ENCODE results near the gene TRDN.

DNA sequence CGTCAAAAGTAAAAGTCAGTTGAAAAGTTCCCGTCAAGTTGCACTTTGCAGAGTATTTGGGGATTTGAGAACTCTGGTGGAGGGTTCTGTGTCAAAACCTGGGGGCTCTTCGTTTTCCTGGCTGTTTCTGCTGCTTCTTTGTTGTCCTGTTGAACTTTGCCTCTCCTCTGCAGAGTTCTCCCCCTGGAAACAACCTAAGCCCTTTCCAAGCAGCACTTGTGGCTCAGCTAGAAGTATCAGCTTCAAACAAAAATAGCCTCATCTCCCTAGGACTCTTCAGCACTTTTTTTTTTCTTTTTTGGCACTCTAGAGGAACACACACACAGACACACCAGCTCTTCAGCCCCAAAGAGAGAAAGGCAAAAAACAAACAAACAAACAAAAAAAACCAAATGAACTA is at the start of gene TRDN:
- no peak for TF ChIP-seq EZH2 (IDR thresholded peaks at IDR 0.05; ENCODE audit: borderline replicate concordance)
- TF ChIP-seq, protein P1, sequence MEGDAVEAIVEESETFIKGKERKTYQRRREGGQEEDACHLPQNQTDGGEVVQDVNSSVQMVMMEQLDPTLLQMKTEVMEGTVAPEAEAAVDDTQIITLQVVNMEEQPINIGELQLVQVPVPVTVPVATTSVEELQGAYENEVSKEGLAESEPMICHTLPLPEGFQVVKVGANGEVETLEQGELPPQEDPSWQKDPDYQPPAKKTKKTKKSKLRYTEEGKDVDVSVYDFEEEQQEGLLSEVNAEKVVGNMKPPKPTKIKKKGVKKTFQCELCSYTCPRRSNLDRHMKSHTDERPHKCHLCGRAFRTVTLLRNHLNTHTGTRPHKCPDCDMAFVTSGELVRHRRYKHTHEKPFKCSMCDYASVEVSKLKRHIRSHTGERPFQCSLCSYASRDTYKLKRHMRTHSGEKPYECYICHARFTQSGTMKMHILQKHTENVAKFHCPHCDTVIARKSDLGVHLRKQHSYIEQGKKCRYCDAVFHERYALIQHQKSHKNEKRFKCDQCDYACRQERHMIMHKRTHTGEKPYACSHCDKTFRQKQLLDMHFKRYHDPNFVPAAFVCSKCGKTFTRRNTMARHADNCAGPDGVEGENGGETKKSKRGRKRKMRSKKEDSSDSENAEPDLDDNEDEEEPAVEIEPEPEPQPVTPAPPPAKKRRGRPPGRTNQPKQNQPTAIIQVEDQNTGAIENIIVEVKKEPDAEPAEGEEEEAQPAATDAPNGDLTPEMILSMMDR (IDR thresholded peaks at IDR 0.05; ENCODE audit: poor library complexity): no peak
